HG02610 (cell line): ENCODE measurements around the gene NUB1.

ENCODE experiments used
- ATAC-seq: cut with Tn5 transposase; IDR thresholded peaks from one replicate; pipeline ENCODE4 v1.9.1; 2021; ENCODE audit warnings: mild to moderate bottlenecking, moderate library complexity; ENCODE audit not compliant: unreplicated experiment

NUB1 gene

DNA sequence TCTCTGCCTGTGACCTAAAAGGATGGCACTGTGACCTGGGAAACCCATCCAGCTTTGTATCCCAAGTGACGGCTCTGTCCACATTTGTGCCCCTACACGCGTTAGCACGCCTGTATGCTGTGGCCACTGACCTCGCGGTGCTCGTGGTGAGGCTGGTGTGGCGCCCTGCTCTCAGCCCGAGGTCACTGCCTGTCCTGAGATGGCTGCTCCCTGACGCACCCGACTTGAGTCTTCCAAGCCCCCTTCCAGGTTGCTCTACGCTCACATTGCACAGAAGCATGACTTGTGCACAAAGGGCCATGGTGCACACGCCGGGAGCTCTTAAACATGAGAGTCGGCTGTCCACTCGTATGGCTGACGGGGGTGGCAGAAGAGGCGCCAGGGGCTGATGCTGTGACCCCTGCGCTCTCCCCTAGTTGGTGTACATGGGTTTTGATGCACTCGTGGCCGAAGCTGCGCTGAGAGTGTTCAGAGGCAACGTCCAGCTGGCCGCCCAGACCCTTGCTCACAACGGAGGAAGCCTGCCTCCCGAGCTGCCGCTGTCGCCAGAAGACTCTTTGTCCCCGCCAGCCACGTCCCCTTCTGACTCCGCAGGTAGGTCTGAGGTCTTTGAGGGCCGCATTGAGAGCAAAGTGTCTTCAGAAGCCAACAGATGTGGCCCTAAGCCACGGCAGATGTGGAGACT, 34.7 kb downstream of the NUB1 start:
- ATAC-seq, result no peak

DNA sequence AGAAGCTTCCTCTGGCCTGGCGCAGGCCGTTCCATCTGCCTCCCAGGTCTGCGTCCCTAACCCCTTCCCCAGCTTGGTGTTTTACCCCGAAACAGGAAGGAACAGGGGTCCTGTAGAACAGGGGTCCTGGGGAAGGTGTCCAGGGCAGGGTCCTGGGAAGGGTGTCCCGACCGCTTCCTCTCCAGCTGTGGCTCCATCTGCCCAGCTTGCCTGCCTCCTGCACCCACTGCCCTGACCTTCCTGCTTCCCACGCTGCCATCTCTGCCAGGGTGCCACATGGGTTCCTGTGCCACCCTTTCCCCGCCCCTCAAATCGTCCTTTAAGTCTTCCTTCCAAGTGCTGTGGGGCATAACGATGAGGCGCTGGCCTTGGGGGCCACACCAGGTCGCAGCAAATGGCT, 35.8 kb downstream of the NUB1 start:
- no peak for ATAC-seq

DNA sequence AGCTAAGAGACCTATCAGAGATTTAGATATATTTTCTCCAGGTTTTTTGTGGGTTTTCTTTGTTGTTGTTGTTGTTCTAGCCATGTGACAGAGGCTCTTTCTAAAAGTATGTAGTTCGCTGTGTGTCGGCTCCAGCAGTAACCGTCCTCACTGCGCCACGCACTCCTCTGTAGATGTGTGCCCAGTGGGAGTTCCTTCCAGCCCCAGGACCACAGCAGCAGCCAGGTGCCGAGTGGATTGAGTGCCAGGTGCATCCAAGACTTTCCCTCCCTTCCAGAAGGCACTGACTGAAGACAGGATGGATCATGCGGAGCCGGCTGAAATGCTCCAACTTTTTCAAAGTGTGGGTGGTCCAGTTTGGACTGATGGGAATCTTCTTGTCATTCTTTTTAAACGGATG, 36.4 kb downstream of the NUB1 start:
- ATAC-seq, result no peak

DNA sequence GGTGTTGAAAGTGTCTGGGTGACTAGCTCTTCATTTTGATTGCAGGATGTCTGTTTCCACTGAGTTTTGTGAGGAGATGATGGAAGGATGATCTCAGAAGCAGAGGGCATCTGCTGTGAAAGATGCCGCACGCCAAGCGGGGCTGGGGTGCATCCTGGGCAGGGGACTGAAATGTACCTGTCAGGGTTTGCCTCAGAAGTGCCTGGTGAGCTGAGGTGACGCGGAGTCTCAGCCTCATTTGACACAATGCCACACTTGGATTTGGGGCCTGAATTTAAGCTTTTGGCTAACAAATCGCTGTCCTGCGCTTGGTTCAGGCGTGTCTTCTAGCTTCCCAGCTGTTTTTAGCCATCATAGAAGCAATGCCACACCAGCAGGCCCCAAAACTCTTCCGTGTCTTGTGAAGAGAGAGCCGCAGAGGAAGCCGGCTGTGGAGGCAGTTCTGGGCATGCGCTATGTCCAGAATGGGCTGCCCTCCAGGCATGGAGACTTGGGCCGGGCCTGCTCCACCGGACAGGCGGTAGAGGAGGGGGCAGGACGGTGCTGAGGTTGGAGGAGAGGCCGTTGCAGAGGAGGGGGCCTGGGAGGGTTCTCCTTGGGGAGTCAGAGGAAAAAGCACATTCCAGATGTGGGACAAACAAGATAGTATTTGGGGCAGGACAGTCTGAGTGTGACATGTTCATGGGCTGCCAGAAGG, 37.0 kb downstream of the NUB1 start:
- no peak for ATAC-seq

DNA sequence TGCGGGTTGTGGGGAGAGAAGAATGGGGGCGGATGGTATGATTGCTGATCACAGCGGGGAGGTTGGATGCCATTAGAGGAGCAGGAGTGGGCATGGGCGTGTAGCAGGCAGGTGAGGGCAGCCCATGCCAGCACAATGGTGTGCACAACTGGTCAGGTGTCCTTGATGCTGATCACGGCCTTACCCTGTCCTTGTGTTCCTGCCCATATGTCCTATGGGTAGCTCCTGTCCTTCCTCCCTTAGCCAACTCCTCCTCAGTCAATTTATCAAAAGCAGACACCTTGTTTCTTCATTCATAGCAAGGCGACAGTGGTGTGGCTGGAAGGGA, 37.5 kb downstream of the NUB1 start:
- ATAC-seq, result no peak

- ATAC-seq, result no peak
Measured at GRCh38 chr7:151379534-151380198, 38.1 kb downstream of the NUB1 start.

DNA sequence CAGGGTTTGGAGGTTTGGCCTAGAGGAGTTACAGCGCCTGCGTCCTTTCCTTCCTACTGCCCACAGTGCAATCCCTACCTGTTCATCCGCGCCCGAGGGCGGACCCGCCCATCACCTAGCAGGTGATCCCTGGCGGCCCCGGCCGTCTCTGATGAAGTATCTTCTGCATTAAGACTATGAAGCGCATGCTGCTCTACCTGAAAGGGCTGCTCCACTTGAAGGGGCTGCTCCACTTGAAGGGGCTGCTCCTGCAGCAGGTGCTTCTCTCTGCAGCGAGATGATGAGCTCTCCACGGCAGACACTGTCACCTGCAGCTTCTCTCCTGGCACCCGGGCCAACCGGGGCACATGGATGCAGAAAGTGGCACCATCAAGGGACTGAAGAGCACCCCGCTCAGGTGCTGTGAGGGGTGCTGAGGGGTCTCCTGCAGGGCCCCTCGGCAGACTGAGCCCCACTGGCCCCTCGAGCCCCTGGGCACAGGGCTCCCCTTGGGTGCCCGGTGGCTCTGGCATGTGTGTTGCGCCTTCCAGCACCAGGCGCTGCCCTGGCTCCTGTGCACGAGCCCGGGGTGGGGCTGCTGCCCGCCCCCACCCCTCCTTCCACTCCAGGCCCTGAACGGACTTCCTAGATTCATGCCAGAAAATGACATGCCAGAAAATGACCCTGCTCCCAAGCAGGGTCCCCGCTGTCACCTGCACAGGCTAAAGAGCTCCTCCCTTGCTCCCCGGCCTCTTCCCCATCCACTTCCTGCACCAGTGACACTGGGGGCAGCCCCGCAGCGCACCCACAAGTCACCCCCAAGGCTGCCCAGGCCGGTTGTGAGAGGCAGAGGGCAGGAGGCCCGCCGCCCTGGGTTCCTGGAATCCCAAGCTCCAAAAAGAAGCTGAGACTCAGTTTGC, 38.8 kb downstream of the NUB1 start:
- ATAC-seq, result no peak

GRCh38 chr7:151381098-151381347, 39.4 kb downstream of the NUB1 start:
- peak; percentile 19 for ATAC-seq

- peak; percentile 31 for ATAC-seq
Measured at GRCh38 chr7:151381348-151382078, 39.9 kb downstream of the NUB1 start.

- ATAC-seq, result no peak
Measured at GRCh38 chr7:151382079-151382885, 40.7 kb downstream of the NUB1 start.

DNA sequence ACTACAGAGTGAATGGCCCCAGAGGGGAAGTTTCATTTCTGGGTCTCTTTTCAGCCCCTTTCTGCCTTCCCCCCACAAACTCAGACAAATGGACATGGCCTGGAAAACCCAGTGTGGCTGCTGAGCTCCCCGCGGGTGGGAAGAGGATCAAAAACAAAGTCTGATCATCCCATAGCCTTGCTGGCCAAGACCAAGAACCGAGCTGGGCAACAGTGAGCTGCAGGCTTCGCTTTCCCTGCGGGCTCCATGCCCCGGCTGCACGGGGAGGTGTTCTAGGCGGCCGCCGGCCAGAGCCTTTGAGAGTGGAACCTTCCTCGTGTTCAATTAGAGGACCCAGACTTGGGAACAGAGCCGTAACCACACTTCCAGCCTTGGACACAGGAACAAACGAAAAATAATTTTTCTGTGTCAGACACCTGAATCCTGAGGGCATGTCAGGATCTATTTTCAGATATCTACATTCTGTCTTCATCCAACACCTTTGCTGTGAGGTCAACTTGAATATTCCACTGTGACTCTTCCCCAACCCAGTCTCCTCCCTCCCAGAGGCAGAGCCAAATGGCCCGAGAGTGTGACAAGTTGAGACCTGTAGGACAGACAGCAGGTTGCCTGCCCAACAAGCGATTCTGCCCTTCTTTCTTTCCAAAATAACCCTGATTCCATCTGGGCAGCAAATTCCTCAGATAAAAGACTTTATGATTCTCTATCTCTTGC, 42.2 kb downstream of the NUB1 start:
- no peak for ATAC-seq

- ATAC-seq, result no peak
Measured at GRCh38 chr7:151384352-151384697, 42.7 kb downstream of the NUB1 start.

DNA sequence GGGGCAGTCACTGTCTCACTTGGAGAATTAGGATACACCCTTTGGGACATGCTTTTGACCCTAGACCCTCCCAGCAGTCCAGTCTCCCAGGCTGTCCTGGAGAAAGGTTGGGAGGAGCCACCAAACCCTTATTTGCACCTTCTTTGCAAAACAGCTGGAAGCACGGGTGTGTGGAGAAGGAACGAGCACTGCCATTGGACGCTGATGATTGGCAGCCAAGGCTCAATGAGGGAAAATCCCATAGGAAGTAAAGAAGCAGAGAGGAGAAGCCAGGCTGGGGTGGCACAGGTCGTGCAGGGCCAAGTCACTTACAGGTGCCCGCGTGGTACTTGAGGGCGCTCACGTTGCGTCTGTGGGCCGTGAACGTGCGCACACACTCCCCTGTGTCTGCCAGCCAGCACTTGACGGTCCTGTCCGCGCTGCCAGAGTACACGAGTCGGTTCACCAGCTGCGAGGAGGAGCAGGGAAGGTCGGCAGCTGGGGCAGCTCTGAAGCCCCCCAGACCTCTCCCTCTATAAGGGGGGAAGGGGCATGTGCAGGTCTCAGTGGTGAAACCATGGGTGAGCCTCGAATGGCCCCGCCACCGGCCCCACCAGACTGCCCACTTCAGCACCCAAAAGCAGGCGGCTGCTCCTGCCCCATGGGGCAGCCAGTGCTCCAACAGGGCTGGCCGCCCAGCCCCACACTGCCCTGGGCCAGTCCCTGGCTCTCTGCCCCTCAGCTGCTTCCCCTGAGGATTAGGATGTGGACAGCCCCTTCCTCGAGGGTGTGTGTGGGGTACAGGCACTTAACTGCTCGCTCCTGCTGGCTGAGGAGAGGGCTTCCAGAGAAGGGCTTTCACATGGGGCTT, 43.4 kb downstream of the NUB1 start:
- no peak for ATAC-seq

DNA sequence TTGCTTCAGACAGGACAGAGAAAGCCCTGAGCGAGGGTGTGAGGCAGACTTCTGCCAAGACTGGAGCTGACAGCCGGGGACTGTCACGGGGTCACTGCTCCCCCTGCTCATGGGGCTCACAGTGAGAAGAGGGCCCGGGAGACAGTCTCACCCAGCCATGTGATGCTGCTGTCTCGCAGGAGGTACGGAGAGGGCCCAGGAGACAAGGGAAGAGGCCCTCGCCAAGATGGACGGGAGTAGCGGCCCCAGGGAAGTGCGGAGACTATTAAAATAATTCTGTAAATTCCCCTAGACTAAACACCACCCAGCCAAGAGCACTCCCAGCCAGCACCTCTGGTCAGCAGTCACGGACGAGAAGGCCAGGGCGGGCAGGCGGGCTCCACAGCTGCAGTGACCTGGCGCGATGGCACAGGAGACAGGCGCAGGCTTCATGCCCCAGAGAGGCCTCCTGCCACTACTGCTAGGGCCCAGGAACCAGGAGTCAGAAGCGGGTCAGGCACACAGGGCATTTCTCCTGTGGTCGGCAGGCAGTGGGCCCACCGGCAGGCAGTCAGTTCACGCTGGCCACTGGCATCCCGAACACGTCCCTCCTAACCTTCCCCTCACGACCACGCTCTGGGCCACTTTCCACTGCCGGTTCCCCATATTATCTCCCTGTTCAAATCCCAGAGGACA, 44.2 kb downstream of the NUB1 start:
- ATAC-seq, result no peak

GRCh38 chr7:151386301-151387160, 44.9 kb downstream of the NUB1 start:
- no peak for ATAC-seq

DNA sequence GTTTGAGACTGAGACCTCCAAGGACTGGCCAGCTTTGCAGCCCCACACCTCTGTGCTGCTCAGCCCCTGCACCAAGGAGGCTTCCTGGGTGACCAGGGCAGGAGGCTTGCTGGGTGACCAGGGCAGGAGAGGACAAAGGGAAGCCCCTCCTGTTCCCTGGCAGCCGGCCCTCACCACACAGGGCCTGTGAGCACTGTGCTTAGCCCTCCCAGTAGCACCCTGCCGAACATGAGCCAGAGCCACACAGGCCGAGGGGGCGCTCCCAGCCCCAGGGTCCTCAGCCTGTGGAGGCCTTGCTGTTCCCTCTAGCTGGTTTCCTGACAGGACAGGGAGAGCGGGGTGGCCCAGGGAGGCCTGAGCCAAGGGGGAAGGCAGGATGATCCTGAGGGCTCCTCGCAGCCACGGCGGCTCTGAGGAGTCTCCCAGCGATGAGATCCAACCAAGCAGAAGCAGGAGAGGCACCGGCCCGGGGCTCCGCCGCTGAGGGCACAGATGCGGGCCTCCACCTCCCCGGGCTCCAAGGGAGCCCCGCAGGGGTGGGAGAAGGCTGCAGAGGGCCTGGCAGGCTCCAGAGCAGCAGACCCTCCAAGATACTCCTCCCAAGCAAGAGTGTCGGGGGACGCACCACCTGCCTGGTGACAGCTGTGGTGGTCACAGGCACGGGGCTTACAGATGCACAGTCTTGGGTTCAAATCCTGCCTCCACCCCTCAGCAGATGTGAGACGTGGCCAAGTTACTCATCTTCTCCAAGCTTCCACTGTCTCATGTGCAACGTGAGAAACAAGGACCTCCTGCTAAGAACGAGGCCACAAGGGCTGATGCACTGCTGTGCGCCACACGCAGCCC, 45.8 kb downstream of the NUB1 start:
- no peak for ATAC-seq

GRCh38 chr7:151388007-151388297, 46.3 kb downstream of the NUB1 start:
- no peak for ATAC-seq
